ENCODE results near the gene CD300E. TPM values are rescaled to one million over a fixed set of nuclear protein-coding genes. Genes with fewer than 3 reads are reported as not detected.

Gene CD300E
- total RNA-seq, 1 experiment from 2014 or later, result not detected

- Histone ChIP-seq H2AFZ (ENCODE audit: low read depth, low read length, poor library complexity, severe bottlenecking) (no peak overlapping the region), H3K27me3 (ENCODE audit: insufficient read depth, low read length) (peaks cover 72% of the 10 kb centered on the region), H3K4me2 (ENCODE audit: low read length) (no peak overlapping the region), H4K20me1 (ENCODE audit: insufficient read depth) (no peaks in the 10 kb centered on the region), H3K79me2 (ENCODE audit: insufficient read depth, low read length) (no peaks in the 10 kb centered on the region), H3K9me3 (ENCODE audit: control insufficient read depth in 1 of 2, insufficient read depth in 1 of 2, low read depth in 1 of 2, low read length in 2 of 2) (no peaks in the 10 kb centered on the region), H3K4me3 (replicated peaks in 1 of 2; ENCODE audit: low read depth in 1 of 2, low read length in 2 of 2) (no peak overlapping the region), H3K27ac (ENCODE audit: low read depth, low read length) (no peak overlapping the region), H3K9me2 (ENCODE audit: insufficient read depth) (no peaks in the 10 kb centered on the region), H3K9ac (ENCODE audit: low read length) (no peak overlapping the region), H3K36me3 (ENCODE audit: control insufficient read depth in 1 of 2, insufficient read depth in 2 of 2, low read length in 2 of 2) (no peaks in the 10 kb centered on the region), H3K4me1 (ENCODE audit: control insufficient read depth in 1 of 2, insufficient read depth in 2 of 2, low read length in 2 of 2) (peaks cover 0 to 8% of the 10 kb centered on the region in 2 experiments; a peak in 1 of 4 replicates)
- RAD21 ChIA-PET (ENCODE audit: low non-redundant PET in 1 of 2, low total read pairs in 2 of 2, uncharacterized antibody in 2 of 2, unreplicated experiment in 2 of 2), result no interaction called here
- intact Hi-C loops (cut with micrococcal nuclease), result loop anchor here (10.0 kb wide), 1 partner anchor 304 kb away; no protein-coding TSS in a partner anchor
- TF ChIP-seq EZH2phosphoT487 (IDR thresholded peaks at IDR 0.05; ENCODE audit: borderline replicate concordance), result no peak
- no peak for TF ChIP-seq CTCF (IDR thresholded peaks at IDR 0.05 in 2 of 3, conservative IDR thresholded peaks at IDR 0.05 in 1 of 3; ENCODE audit: borderline replicate concordance in 1 of 3, insufficient read depth in 1 of 3, low read depth in 2 of 3, low read length in 2 of 3)
- no peak for TF ChIP-seq ZFX (IDR thresholded peaks at IDR 0.05)
- no peak for TF ChIP-seq CBX3 (IDR thresholded peaks at IDR 0.05; ENCODE audit: low read depth)
- TF ChIP-seq RAD21 (IDR thresholded peaks at IDR 0.05; ENCODE audit: low read depth), result no peak
- no peak for TF ChIP-seq REST (IDR thresholded peaks at IDR 0.05; ENCODE audit: low read depth)
- no peak for TF ChIP-seq TCF7L2 (IDR thresholded peaks at IDR 0.05; ENCODE audit: borderline replicate concordance, extremely low read depth, insufficient read depth, insufficient read length)
- TF ChIP-seq MAX (IDR thresholded peaks at IDR 0.05), result no peak
- no peak for TF ChIP-seq EGR1 (IDR thresholded peaks at IDR 0.05; ENCODE audit: low read depth)
- TF ChIP-seq ELF1 (IDR thresholded peaks at IDR 0.05; ENCODE audit: borderline replicate concordance, low read depth), result no peak
- no peak for TF ChIP-seq YY1 (IDR thresholded peaks at IDR 0.05; ENCODE audit: extremely low read depth, insufficient replicate concordance, low read depth, low read length)
- TF ChIP-seq SP1 (IDR thresholded peaks at IDR 0.05; ENCODE audit: low read depth), result no peak
- TF ChIP-seq, protein P1, sequence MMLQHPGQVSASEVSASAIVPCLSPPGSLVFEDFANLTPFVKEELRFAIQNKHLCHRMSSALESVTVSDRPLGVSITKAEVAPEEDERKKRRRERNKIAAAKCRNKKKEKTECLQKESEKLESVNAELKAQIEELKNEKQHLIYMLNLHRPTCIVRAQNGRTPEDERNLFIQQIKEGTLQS (IDR thresholded peaks at IDR 0.05), result no peak
- no peak for TF ChIP-seq JUND (IDR thresholded peaks at IDR 0.05)
- ATAC-seq (no peak), DNase-seq (ENCODE audit: low read depth, low spot score) (no peak)
- POLR2A ChIA-PET, result no interaction called here
- CTCF ChIA-PET, result no interaction called here
- no TSS peak for BruUV-seq (replicated peaks)
Measured at GRCh38 chr17:74608511-74608910, 15.0 kb downstream of the CD300E start.

Data from HCT116 (cell line).